Colonic mucosa (tissue), 4 donors: Measurements from ENCODE around the gene MARK3. TPM values are rescaled to one million over a fixed set of nuclear protein-coding genes. Genes with fewer than 3 reads are reported as not detected.

Experiments
- DNase-seq: peaks from one replicate; pipeline ENCODE4 v3.0.0-alpha.2; 2020
- H3K27ac ChIP-seq: fragments of 200-600 bp; one replicate; pipeline ENCODE4 v1.8.0; 2021
- H3K27me3 ChIP-seq: fragments of 200-600 bp; one replicate; pipeline ENCODE4 v1.8.0; 2021
- H3K36me3 ChIP-seq: fragments of 200-600 bp; one replicate; pipeline ENCODE4 v1.8.0; 2021
- H3K4me1 ChIP-seq: fragments of 200-600 bp; one replicate; pipeline ENCODE4 v1.8.0; 2021; ENCODE audit warnings: mild to moderate bottlenecking
- H3K4me3 ChIP-seq: fragments of 200-600 bp; one replicate; pipeline ENCODE4 v1.8.0; 2021
- H3K9ac ChIP-seq, 2 donors: one replicate each; pipeline ENCODE4 v1.7.0; 2013; ENCODE audit warnings: control low read depth in 2 of 2, low read depth in 2 of 2, low read length in 2 of 2
- H3K9me3 ChIP-seq: fragments of 200-600 bp; one replicate; pipeline ENCODE4 v1.8.0; 2021
- CTCF ChIP-seq: fragments of 200-600 bp; IDR thresholded peaks from one replicate; pipeline ENCODE4 v1.8.0; 2022; ENCODE audit warnings: antibody characterized with exemption, mild to moderate bottlenecking
- intact Hi-C: fragments of 100-400 bp; cut with DNase I; formaldehyde crosslinking; loops from one replicate; pipeline ENCODE4 v1.14.1; 2022
- total RNA-seq, 2 donors: library from RNA; stranded (reverse); fragmentation: NEBNext Ultra II Directional in 1 of 2; extraction: Animal tissue kit (Norgen Biotek cat#: 25700) in 1 of 2; gene quantifications; one replicate each; pipeline ENCODE4 v1.2.1, GENCODE V29; 2021
- donor health status: healthy.
- donor health status: DM: no; HTN: no; CAD: no.
- donor health status: DM: no; HTN: no; CAD: no.

Gene MARK3
- total RNA-seq, 2 donors from 2014 or later: 52.5 to 63.6 TPM

GRCh38 chr14:103520269-103520656, 135.0 kb downstream of the MARK3 start:
- H3K27ac ChIP-seq: peak overlapping the region; percentile 59
- no peak for TF ChIP-seq CTCF
- peak overlapping the region; percentile 52 to 81 for H3K9ac ChIP-seq
- H3K4me1 ChIP-seq: peaks cover 14% of the 10 kb centered on the region
- no peak for DNase-seq
- no peaks in the 10 kb centered on the region for H3K36me3 ChIP-seq
- H3K9me3 ChIP-seq: no peaks in the 10 kb centered on the region
- no peaks in the 10 kb centered on the region for H3K27me3 ChIP-seq
- peak overlapping the region; percentile 57 for H3K4me3 ChIP-seq
- intact Hi-C loops: no loop called here

GRCh38 chr14:103520657-103521437, 135.6 kb downstream of the MARK3 start:
- TF ChIP-seq CTCF: peak; percentile 44
- no peaks in the 10 kb centered on the region for H3K9me3 ChIP-seq
- no peaks in the 10 kb centered on the region for H3K27me3 ChIP-seq
- DNase-seq: peak; percentile 83
- peaks cover 16% of the 10 kb centered on the region for H3K4me1 ChIP-seq
- peak overlapping the region; percentile 70 to 81 for H3K9ac ChIP-seq
- peak overlapping the region; percentile 57 for H3K4me3 ChIP-seq
- peak overlapping the region; percentile 59 for H3K27ac ChIP-seq
- intact Hi-C loops: no loop called here
- no peaks in the 10 kb centered on the region for H3K36me3 ChIP-seq

- no peaks in the 10 kb centered on the region for H3K9me3 ChIP-seq
- H3K4me3 ChIP-seq: peak overlapping the region; percentile 57
- peak; percentile 63 for DNase-seq
- H3K36me3 ChIP-seq: no peaks in the 10 kb centered on the region
- H3K4me1 ChIP-seq: peaks cover 23% of the 10 kb centered on the region
- H3K27me3 ChIP-seq: no peaks in the 10 kb centered on the region
- TF ChIP-seq CTCF: no peak
- peak overlapping the region; percentile 59 for H3K27ac ChIP-seq
- peak overlapping the region; percentile 46 to 81 for H3K9ac ChIP-seq
- intact Hi-C loops: no loop called here
These were observed 136.3 kb downstream of the MARK3 start for GRCh38 chr14:103521438-103521950.

- DNase-seq: no peak
- Histone ChIP-seq H3K27ac (peak overlapping the region; percentile 59), H3K27me3 (no peaks in the 10 kb centered on the region), H3K4me3 (peak overlapping the region; percentile 57), H3K9me3 (no peaks in the 10 kb centered on the region), H3K9ac (peak overlapping the region; percentile 55 to 81), H3K4me1 (peaks cover 28% of the 10 kb centered on the region), H3K36me3 (no peaks in the 10 kb centered on the region)
- intact Hi-C loops: no loop called here
- no peak for TF ChIP-seq CTCF
These were observed 136.8 kb downstream of the MARK3 start for GRCh38 chr14:103521951-103522563.

- Histone ChIP-seq H3K4me3 (peak within 1 kb of the TSS; percentile 57), H3K36me3 (no peaks in the 10 kb centered on the region), H3K27me3 (no peaks in the 10 kb centered on the region), H3K27ac (peak within 1 kb of the TSS; percentile 59), H3K9ac (peak within 1 kb of the TSS; percentile 55 to 81), H3K9me3 (no peaks in the 10 kb centered on the region), H3K4me1 (peaks cover 35% of the 10 kb centered on the region)
- DNase-seq: peak; percentile 74
- no peak for TF ChIP-seq CTCF
- intact Hi-C loops: no loop called here
These were observed 137.7 kb downstream of the MARK3 start, which contains the start of gene CKB for GRCh38 chr14:103522649-103523574. Gene CKB (minus strand): TSS chr14:103522830. CDS start chr14:103522493, 337 bp downstream.
